GM12878 (cell line): Measurements from ENCODE around the gene GSTA4. TPM values are rescaled to one million over a fixed set of nuclear protein-coding genes. Genes with fewer than 3 reads are reported as not detected.

ENCODE experiments used
- ATAC-seq: fragments of 200-7000 bp; cut with Tn5 transposase; 3 replicates; pipeline ENCODE4 v1.9.1; 2020; ENCODE audit warnings: mild to moderate bottlenecking, moderate library complexity
- BruUV-seq: library from RNA; stranded (reverse); fragments of 400-500 nt; replicated peaks from 2 replicates; lab custom pipeline; 2021; lab: Mats Ljungman, UMichigan
- CTCF ChIA-PET: fragments of 300-600 bp; sonication (Branson Sonifier 250); formaldehyde crosslinking; extraction: SDS; loops from one replicate; lab custom pipeline; 2021; ENCODE audit warnings: inconsistent platforms; lab: Yijun Ruan, JAX
- POLR2A ChIA-PET: fragments of 350-600 bp; formaldehyde crosslinking; extraction: SDS; loops from one replicate; lab custom pipeline; 2021; ENCODE audit warnings: inconsistent platforms; lab: Charles Lee
- RAD21 ChIA-PET: fragments of 300-600 bp; sonication (Branson Sonifier 250); formaldehyde crosslinking; loops from one replicate; lab custom pipeline; 2023; ENCODE audit warnings: antibody characterized with exemption; ENCODE audit not compliant: unreplicated experiment; lab: Charles Lee
- SMC1A ChIA-PET: fragments of 300-600 bp; sonication (Branson Sonifier 250); formaldehyde crosslinking; loops from one replicate; lab custom pipeline; 2023; ENCODE audit not compliant: unreplicated experiment, uncharacterized antibody; lab: Charles Lee
- DNase-seq: peaks from one replicate; pipeline ENCODE4 v3.0.0-alpha.2; 2011; ENCODE audit warnings: low read depth, low spot score
- FAIRE-seq: peaks from 3 replicates; lab custom pipeline; 2011; peaks lifted over from hg19 to GRCh38; lab: Jason Lieb, UNC
- H2AFZ ChIP-seq: 2 replicates; pipeline ENCODE4 v1.6.0; 2011; ENCODE audit warnings: low read depth, low read length, control low read depth; ENCODE audit not compliant: control insufficient read depth
- H3K27ac ChIP-seq: 2 replicates; pipeline ENCODE4 v1.5.1; 2011; ENCODE audit warnings: control low read depth; ENCODE audit not compliant: control insufficient read depth, insufficient read depth
- H3K27me3 ChIP-seq, 2 experiments: replicated peaks in 1 of 2; 2 replicates each; pipeline versions ENCODE4 v1.6.0 to v1.6.1; 2011; ENCODE audit warnings: low read length in 1 of 2; ENCODE audit not compliant: control insufficient read depth in 2 of 2, insufficient read depth in 2 of 2
- H3K36me3 ChIP-seq, 2 experiments: 2 replicates each; pipeline ENCODE4 v1.5.1; 2011; ENCODE audit warnings: low read length in 1 of 2; ENCODE audit not compliant: control insufficient read depth in 2 of 2, insufficient read depth in 2 of 2
- H3K4me1 ChIP-seq: 2 replicates; pipeline ENCODE4 v1.6.1; 2011; ENCODE audit warnings: mild to moderate bottlenecking, low read length, moderate library complexity, mixed read lengths; ENCODE audit not compliant: control insufficient read depth, insufficient read depth
- H3K4me2 ChIP-seq: 2 replicates; pipeline ENCODE4 v1.6.0; 2011; ENCODE audit warnings: control low read depth; ENCODE audit not compliant: control insufficient read depth, insufficient read depth
- H3K4me3 ChIP-seq: fragments of 200-600 bp; sonication (generic); 2 replicates; pipeline ENCODE4 v1.5.1; 2016
- H3K79me2 ChIP-seq: 2 replicates; pipeline ENCODE4 v1.6.0; 2011; ENCODE audit warnings: low read length; ENCODE audit not compliant: control insufficient read depth, insufficient read depth
- H3K9ac ChIP-seq: 2 replicates; pipeline ENCODE4 v1.8.0; 2011; ENCODE audit warnings: low read length, control low read depth, mixed read lengths; ENCODE audit not compliant: control insufficient read depth, insufficient read depth
- H3K9me3 ChIP-seq: replicated peaks from 3 replicates; pipeline ENCODE4 v1.5.1; 2011; ENCODE audit warnings: mild to moderate bottlenecking, low read length; ENCODE audit not compliant: control insufficient read depth, insufficient read depth
- H4K20me1 ChIP-seq: 2 replicates; pipeline ENCODE4 v1.6.0; 2011; ENCODE audit not compliant: control insufficient read depth, insufficient read depth
- IKZF2 ChIP-seq, 2 experiments: fragments of 450-650 bp; IDR thresholded peaks; 2 replicates each; pipeline ENCODE4 v1.6.1; 2017; ENCODE audit warnings: mild to moderate bottlenecking in 2 of 2, moderate library complexity in 2 of 2
- NBN ChIP-seq: fragments of 450-650 bp; IDR thresholded peaks from 2 replicates; pipeline ENCODE4 v1.6.1; 2016
- RELB ChIP-seq: fragments of 450-650 bp; IDR thresholded peaks from 2 replicates; pipeline ENCODE4 v1.6.1; 2017; ENCODE audit warnings: low read depth, mild to moderate bottlenecking, moderate library complexity
- SMAD5 ChIP-seq: IDR thresholded peaks from 2 replicates; pipeline ENCODE4 v1.6.1; 2016; ENCODE audit warnings: antibody characterized with exemption, low read depth
- SREBF1 ChIP-seq: IDR thresholded peaks from 2 replicates; pipeline ENCODE4 v1.6.1; 2012; ENCODE audit warnings: mild to moderate bottlenecking, low read length
- ZNF687 ChIP-seq: fragments of 450-650 bp; IDR thresholded peaks from 2 replicates; pipeline ENCODE4 v1.6.1; 2017; ENCODE audit warnings: mild to moderate bottlenecking, moderate library complexity
- WGBS: methylation state at CpG from one replicate; pipeline ENCODE4 v1.1.6; 2016; ENCODE audit warnings: low lambda C conversion rate; ENCODE audit not compliant: insufficient replicate concordance, insufficient coverage; ENCODE audit errors: missing lambda C conversion rate; 5-methylcytosine and 5-hydroxymethylcytosine counted together
- in situ Hi-C: fragments of 300-500 bp; cut with MboI; formaldehyde crosslinking; loops from 9 replicates; pipeline ENCODE4 v1.14.3; 2018; ENCODE audit warnings: mixed read lengths
- intact Hi-C: fragments of 100-400 bp; cut with micrococcal nuclease; formaldehyde crosslinking; loops from one replicate; pipeline ENCODE4 v1.14.2; 2022; ENCODE audit not compliant: unreplicated experiment
- polyA plus RNA-seq, 11 experiments: library from polyadenylated mRNA; depleted of rRNA in 4 of 11; unstranded in 6 of 11; stranded (reverse) in 5 of 11; fragments of >200 nt; fragmentation: Nextera tagmentation in 4 of 11; fragmentation: Illumina TruSeq in 1 of 11; extraction: Ambion mirVana in 4 of 11; extraction: Trizol in 1 of 11; gene quantifications; 1 replicate in 1 of 11; 2 replicates in 10 of 11; pipeline versions ENCODE4 v1.2.1 to v1.2.3, GENCODE V29; 2011 to 2016; ENCODE audit warnings: inconsistent platforms in 2 of 11, missing spikeins in 2 of 11, low read depth in 1 of 11
- total RNA-seq, 4 experiments: library from RNA; depleted of rRNA in 3 of 4; stranded (reverse); fragments of >200 nt in 3 of 4; fragmentation: Illumina TruSeq in 1 of 4; extraction: Trizol in 1 of 4; gene quantifications; 2 replicates each; pipeline versions ENCODE4 v1.2.1 to v1.2.3, GENCODE V29; 2013 to 2021
- TF ChIP-seq, protein P1 (sequence below): fragments of 450-650 bp; IDR thresholded peaks from 2 replicates; pipeline ENCODE4 v1.6.1; 2017; ENCODE audit warnings: borderline replicate concordance

The GSTA4 gene
- total and polyA plus RNA-seq, 10 of the 15 experiments (the other 5 are each of a cell fraction or from before 2014, with no cell fraction given) = 1.9 to 9.7 (median 4.4) TPM

DNA sequence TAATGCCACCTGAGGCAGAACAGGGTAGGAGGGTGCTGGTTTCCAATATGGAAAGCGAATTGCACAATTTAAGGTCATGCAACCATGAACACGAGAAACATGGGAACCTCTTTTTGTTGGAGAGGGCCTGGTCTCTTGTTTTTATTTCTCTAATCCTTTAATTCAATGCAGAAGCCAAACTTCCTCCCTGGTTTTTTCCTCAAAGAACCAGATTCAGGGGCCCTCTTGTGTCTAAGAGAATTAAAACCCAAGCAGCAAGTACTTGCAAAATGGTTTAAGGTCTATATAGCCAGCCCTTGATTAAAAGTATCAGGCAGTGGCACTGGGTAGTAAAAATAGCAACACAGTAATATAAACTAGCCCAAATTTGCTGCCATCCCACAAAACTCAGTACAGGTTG is 19.5 kb downstream of the GSTA4 start:
- H3K4me1 ChIP-seq = peaks cover 9% of the 10 kb centered on the region
- CTCF ChIA-PET = no interaction called here
- H3K27me3 ChIP-seq = no peaks in the 10 kb centered on the region
- no peaks in the 10 kb centered on the region for H3K36me3 ChIP-seq
- H4K20me1 ChIP-seq = no peaks in the 10 kb centered on the region
- DNase-seq = no peak
- SMC1A ChIA-PET = interaction anchor here (1.0 kb wide), 1 partner anchor 18 kb away, joined by 3 read pairs; no protein-coding TSS in a partner anchor
- H3K4me2 ChIP-seq = no peak overlapping the region
- H2AFZ ChIP-seq = no peak overlapping the region
- RAD21 ChIA-PET = no interaction called here
- no peak for ATAC-seq
- H3K4me3 ChIP-seq = no peak overlapping the region
- H3K9ac ChIP-seq = no peak overlapping the region
- intact Hi-C loops (no loop called here), in situ Hi-C loops (no loop called here)
- BruUV-seq = no TSS peak
- H3K79me2 ChIP-seq = no peaks in the 10 kb centered on the region
- POLR2A ChIA-PET = no interaction called here
- TF ChIP-seq ZNF687 (no peak), IKZF2 (IDR thresholded peaks at IDR 0.05) (no peak), NBN (no peak), SMAD5 (no peak), SREBF1 (no peak), RELB (no peak)
- TF ChIP-seq, protein P1, sequence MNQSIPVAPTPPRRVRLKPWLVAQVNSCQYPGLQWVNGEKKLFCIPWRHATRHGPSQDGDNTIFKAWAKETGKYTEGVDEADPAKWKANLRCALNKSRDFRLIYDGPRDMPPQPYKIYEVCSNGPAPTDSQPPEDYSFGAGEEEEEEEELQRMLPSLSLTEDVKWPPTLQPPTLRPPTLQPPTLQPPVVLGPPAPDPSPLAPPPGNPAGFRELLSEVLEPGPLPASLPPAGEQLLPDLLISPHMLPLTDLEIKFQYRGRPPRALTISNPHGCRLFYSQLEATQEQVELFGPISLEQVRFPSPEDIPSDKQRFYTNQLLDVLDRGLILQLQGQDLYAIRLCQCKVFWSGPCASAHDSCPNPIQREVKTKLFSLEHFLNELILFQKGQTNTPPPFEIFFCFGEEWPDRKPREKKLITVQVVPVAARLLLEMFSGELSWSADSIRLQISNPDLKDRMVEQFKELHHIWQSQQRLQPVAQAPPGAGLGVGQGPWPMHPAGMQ = no peak
- no peaks in the 10 kb centered on the region for H3K9me3 ChIP-seq
- no peak overlapping the region for H3K27ac ChIP-seq
- WGBS = 47% methylated on average over 2 of the region's 2 CpGs
- FAIRE-seq = no peak
